22Rv1 (cell line): ENCODE results near the gene ANKRD40.

Source experiments
- ZFX ChIP-seq: fragments of 450-650 bp; IDR thresholded peaks from 2 replicates; pipeline ENCODE4 v1.6.1; 2017; ENCODE audit warnings: antibody characterized with exemption, borderline replicate concordance
- TF ChIP-seq, protein P1 (sequence below): fragments of 450-650 bp; IDR thresholded peaks from 2 replicates; pipeline ENCODE4 v1.5.1; 2017; ENCODE audit warnings: mild to moderate bottlenecking

DNA sequence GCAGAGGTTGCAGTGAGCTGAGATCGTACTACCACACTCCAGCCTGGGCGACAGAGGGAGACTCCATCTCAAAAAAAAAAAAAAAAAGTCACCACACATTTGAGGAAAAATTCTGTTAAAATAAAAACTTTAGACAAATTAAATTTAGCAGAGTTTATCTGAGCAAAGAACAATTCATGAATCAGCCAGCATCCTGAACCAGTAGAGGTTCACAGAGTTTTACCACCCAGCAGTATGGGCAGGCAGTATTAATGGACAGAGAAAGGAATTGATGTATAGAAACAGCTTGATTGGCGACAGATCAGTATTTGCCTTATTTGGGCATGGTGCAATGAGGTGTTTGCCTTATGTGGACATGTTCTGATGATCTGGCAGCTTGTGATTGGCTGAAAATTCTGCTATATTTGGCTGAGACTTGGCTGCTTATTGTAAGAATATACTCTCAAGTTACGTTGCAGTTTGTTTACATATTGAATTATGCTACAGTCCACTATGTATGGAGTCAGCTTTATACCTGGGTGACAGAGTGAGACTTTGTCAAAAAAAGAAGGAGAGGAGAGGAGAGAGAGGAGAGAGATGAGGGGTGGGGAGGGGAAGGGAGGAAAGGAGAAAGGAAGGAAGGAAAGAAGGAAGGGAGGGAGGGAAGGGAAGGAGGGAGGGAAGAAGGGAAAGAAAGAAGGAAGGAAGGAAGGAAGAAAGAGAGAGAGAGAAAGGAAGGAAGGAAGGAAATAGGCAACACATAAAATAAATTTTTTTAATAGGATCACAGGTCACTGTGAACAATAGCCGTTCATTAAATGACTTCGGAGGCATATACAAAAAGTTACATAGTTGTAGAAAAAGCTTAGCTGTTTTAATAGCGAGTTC, 58.4 kb downstream of the ANKRD40 start:
- TF ChIP-seq, protein P1, sequence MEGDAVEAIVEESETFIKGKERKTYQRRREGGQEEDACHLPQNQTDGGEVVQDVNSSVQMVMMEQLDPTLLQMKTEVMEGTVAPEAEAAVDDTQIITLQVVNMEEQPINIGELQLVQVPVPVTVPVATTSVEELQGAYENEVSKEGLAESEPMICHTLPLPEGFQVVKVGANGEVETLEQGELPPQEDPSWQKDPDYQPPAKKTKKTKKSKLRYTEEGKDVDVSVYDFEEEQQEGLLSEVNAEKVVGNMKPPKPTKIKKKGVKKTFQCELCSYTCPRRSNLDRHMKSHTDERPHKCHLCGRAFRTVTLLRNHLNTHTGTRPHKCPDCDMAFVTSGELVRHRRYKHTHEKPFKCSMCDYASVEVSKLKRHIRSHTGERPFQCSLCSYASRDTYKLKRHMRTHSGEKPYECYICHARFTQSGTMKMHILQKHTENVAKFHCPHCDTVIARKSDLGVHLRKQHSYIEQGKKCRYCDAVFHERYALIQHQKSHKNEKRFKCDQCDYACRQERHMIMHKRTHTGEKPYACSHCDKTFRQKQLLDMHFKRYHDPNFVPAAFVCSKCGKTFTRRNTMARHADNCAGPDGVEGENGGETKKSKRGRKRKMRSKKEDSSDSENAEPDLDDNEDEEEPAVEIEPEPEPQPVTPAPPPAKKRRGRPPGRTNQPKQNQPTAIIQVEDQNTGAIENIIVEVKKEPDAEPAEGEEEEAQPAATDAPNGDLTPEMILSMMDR: no peak
- TF ChIP-seq ZFX: no peak
